Activated T-helper 1 cell treated with anti-CD3 and anti-CD28 coated beads, Interleukin-12 subunit alpha, Interleukin-12 subunit beta, Interleukin-2, Interleukin-4 antibody, amounts not matched to agents 30 ng/mL and 10 ng/mL and 1 ng/mL, durations not matched to agents 14 hours and 24 hours and 36 hours (primary cell): ENCODE results near the gene LRRN3. TPM values are rescaled to one million over a fixed set of nuclear protein-coding genes. Genes with fewer than 3 reads are reported as not detected.

Experiments
- DNase-seq: peaks from one replicate; pipeline ENCODE4 v3.0.0; 2021; ENCODE audit warnings: low spot score
- H3K27ac Mint-ChIP-seq: one replicate; pipeline ENCODE4 v1.8.0; 2021; ENCODE audit warnings: mild to moderate bottlenecking, mixed read lengths
- H3K27me3 Mint-ChIP-seq: one replicate; pipeline ENCODE4 v1.8.0; 2022; ENCODE audit warnings: mild to moderate bottlenecking, moderate library complexity, mixed read lengths; ENCODE audit not compliant: insufficient read depth
- H3K36me3 Mint-ChIP-seq: one replicate; pipeline ENCODE4 v1.8.0; 2021; ENCODE audit warnings: low read depth, mixed read lengths
- H3K4me1 Mint-ChIP-seq: one replicate; pipeline ENCODE4 v1.8.0; 2021; ENCODE audit warnings: low read depth, mixed read lengths
- H3K4me3 Mint-ChIP-seq: one replicate; pipeline ENCODE4 v1.8.0; 2021; ENCODE audit warnings: mild to moderate bottlenecking, moderate library complexity, mixed read lengths
- H3K9me3 Mint-ChIP-seq: one replicate; pipeline ENCODE4 v1.8.0; 2021; ENCODE audit warnings: mixed read lengths
- intact Hi-C: fragments of 100-400 bp; cut with micrococcal nuclease; formaldehyde crosslinking; loops from one replicate; pipeline ENCODE4 v1.15.1; 2024
- total RNA-seq: library from RNA; stranded (reverse); gene quantifications from 2 replicates; pipeline ENCODE4 v1.2.3, GENCODE V29; 2022

The LRRN3 gene
- total RNA-seq, result 57.3 and 61.5 TPM in 2 replicates

GRCh38 chr7:111090846-111091245 is at the start of gene LRRN3:
Gene LRRN3 (plus strand): TSS chr7:111091127. CDS start chr7:111122773, 31,646 bp downstream.
- Mint-ChIP-seq H3K27me3 (no peaks in the 10 kb centered on the region), H3K4me3 (peak within 1 kb of the TSS; percentile 93), H3K4me1 (peaks cover 85% of the 10 kb centered on the region), H3K9me3 (no peaks in the 10 kb centered on the region), H3K27ac (peak within 1 kb of the TSS; percentile 87), H3K36me3 (peaks cover 38% of the 10 kb centered on the region)
- intact Hi-C loops, result loop anchor here (1.0 to 10.0 kb wide), 10 partner anchors 7 to 646 kb away; partner anchors contain the start of gene IMMP2L
- peak; percentile 41 for DNase-seq

GRCh38 chr7:111041577-111041976 is 49.4 kb upstream of the LRRN3 start:
- Mint-ChIP-seq H3K4me3 (no peak overlapping the region), H3K9me3 (no peaks in the 10 kb centered on the region), H3K36me3 (peaks cover 7% of the 10 kb centered on the region), H3K27me3 (no peaks in the 10 kb centered on the region), H3K4me1 (peaks cover 25% of the 10 kb centered on the region), H3K27ac (peak overlapping the region; percentile 56)
- no peak for DNase-seq
- intact Hi-C loops, result loop anchor here (5.0 kb wide), 1 partner anchor 39 kb away; no protein-coding TSS in a partner anchor

- H3K36me3 Mint-ChIP-seq, result peaks cover 9% of the 10 kb centered on the region
- DNase-seq, result no peak
- intact Hi-C loops, result loop anchor here (5.0 kb wide), 1 partner anchor 41 kb away; no protein-coding TSS in a partner anchor
- H3K4me3 Mint-ChIP-seq, result no peak overlapping the region
- H3K4me1 Mint-ChIP-seq, result peaks cover 20% of the 10 kb centered on the region
- H3K27ac Mint-ChIP-seq, result no peak overlapping the region
- H3K9me3 Mint-ChIP-seq, result no peaks in the 10 kb centered on the region
- H3K27me3 Mint-ChIP-seq, result no peaks in the 10 kb centered on the region
Measured at GRCh38 chr7:111042842-111043241, 48.1 kb upstream of the LRRN3 start.

GRCh38 chr7:111043561-111043960 is 47.4 kb upstream of the LRRN3 start:
- peaks cover 9% of the 10 kb centered on the region for H3K36me3 Mint-ChIP-seq
- no peak for DNase-seq
- H3K4me3 Mint-ChIP-seq, result no peak overlapping the region
- intact Hi-C loops, result loop anchor here (5.0 kb wide), 1 partner anchor 41 kb away; no protein-coding TSS in a partner anchor
- peaks cover 14% of the 10 kb centered on the region for H3K4me1 Mint-ChIP-seq
- no peaks in the 10 kb centered on the region for H3K27me3 Mint-ChIP-seq
- no peak overlapping the region for H3K27ac Mint-ChIP-seq
- no peaks in the 10 kb centered on the region for H3K9me3 Mint-ChIP-seq

- Mint-ChIP-seq H3K36me3 (peaks cover 9% of the 10 kb centered on the region), H3K4me1 (peaks cover 18% of the 10 kb centered on the region), H3K9me3 (no peaks in the 10 kb centered on the region), H3K27ac (no peak overlapping the region), H3K27me3 (no peaks in the 10 kb centered on the region), H3K4me3 (no peak overlapping the region)
- intact Hi-C loops, result no loop called here
- DNase-seq, result no peak
Measured at GRCh38 chr7:111045449-111045848, 45.5 kb upstream of the LRRN3 start.

GRCh38 chr7:111047595-111047994 is 43.3 kb upstream of the LRRN3 start:
- H3K4me1 Mint-ChIP-seq, result peaks cover 14% of the 10 kb centered on the region
- no peak for DNase-seq
- H3K4me3 Mint-ChIP-seq, result no peak overlapping the region
- intact Hi-C loops, result no loop called here
- H3K27ac Mint-ChIP-seq, result no peak overlapping the region
- no peaks in the 10 kb centered on the region for H3K27me3 Mint-ChIP-seq
- peaks cover 9% of the 10 kb centered on the region for H3K36me3 Mint-ChIP-seq
- peaks cover 4% of the 10 kb centered on the region for H3K9me3 Mint-ChIP-seq

GRCh38 chr7:111049971-111050680 is 40.8 kb upstream of the LRRN3 start:
- DNase-seq, result no peak
- Mint-ChIP-seq H3K9me3 (peaks cover 8% of the 10 kb centered on the region), H3K27me3 (no peaks in the 10 kb centered on the region), H3K36me3 (peaks cover 8% of the 10 kb centered on the region), H3K27ac (no peak overlapping the region), H3K4me3 (no peak overlapping the region), H3K4me1 (peaks cover 14% of the 10 kb centered on the region)
- intact Hi-C loops, result no loop called here

- intact Hi-C loops, result no loop called here
- Mint-ChIP-seq H3K4me1 (peaks cover 19% of the 10 kb centered on the region), H3K27ac (no peak overlapping the region), H3K4me3 (no peak overlapping the region), H3K27me3 (no peaks in the 10 kb centered on the region), H3K36me3 (peaks cover 5% of the 10 kb centered on the region), H3K9me3 (peaks cover 8% of the 10 kb centered on the region)
- no peak for DNase-seq
Measured at GRCh38 chr7:111050875-111051416, 40.0 kb upstream of the LRRN3 start.

GRCh38 chr7:111051832-111052231 is 39.1 kb upstream of the LRRN3 start:
- intact Hi-C loops, result no loop called here
- peaks cover 2% of the 10 kb centered on the region for H3K36me3 Mint-ChIP-seq

GRCh38 chr7:111053035-111053434 is 37.9 kb upstream of the LRRN3 start:
- H3K27me3 Mint-ChIP-seq, result no peaks in the 10 kb centered on the region
- H3K36me3 Mint-ChIP-seq, result no peaks in the 10 kb centered on the region
- no peak overlapping the region for H3K27ac Mint-ChIP-seq
- H3K9me3 Mint-ChIP-seq, result peaks cover 8% of the 10 kb centered on the region
- H3K4me1 Mint-ChIP-seq, result peaks cover 23% of the 10 kb centered on the region
- intact Hi-C loops, result no loop called here
- H3K4me3 Mint-ChIP-seq, result no peak overlapping the region
- no peak for DNase-seq

More at GRCh38 chr7:111051832-111052231, 39.1 kb upstream of the LRRN3 start:
- Mint-ChIP-seq H3K27me3 (no peaks in the 10 kb centered on the region), H3K4me3 (no peak overlapping the region), H3K27ac (no peak overlapping the region), H3K4me1 (peaks cover 19% of the 10 kb centered on the region), H3K9me3 (peaks cover 8% of the 10 kb centered on the region)
- no peak for DNase-seq

GRCh38 chr7:111056371-111056770 is 34.6 kb upstream of the LRRN3 start:
- Mint-ChIP-seq H3K36me3 (peaks cover under 1% of the 10 kb centered on the region), H3K4me1 (peaks cover 23% of the 10 kb centered on the region), H3K27ac (no peak overlapping the region), H3K9me3 (peaks cover 13% of the 10 kb centered on the region), H3K27me3 (no peaks in the 10 kb centered on the region), H3K4me3 (no peak overlapping the region)
- intact Hi-C loops, result no loop called here
- DNase-seq, result no peak

GRCh38 chr7:111057066-111057465 is 33.9 kb upstream of the LRRN3 start:
- peaks cover 7% of the 10 kb centered on the region for H3K36me3 Mint-ChIP-seq
- peaks cover 23% of the 10 kb centered on the region for H3K4me1 Mint-ChIP-seq
- intact Hi-C loops, result no loop called here
- H3K27ac Mint-ChIP-seq, result no peak overlapping the region
- no peak overlapping the region for H3K4me3 Mint-ChIP-seq
- H3K9me3 Mint-ChIP-seq, result peaks cover 20% of the 10 kb centered on the region
- no peaks in the 10 kb centered on the region for H3K27me3 Mint-ChIP-seq
- no peak for DNase-seq

GRCh38 chr7:111059833-111060232 is 31.1 kb upstream of the LRRN3 start:
- intact Hi-C loops, result loop anchor here (2.0 kb wide), 1 partner anchor 13 kb away; no protein-coding TSS in a partner anchor
- Mint-ChIP-seq H3K27ac (no peak overlapping the region), H3K9me3 (peaks cover 33% of the 10 kb centered on the region), H3K4me1 (peaks cover 19% of the 10 kb centered on the region), H3K27me3 (no peaks in the 10 kb centered on the region), H3K4me3 (no peak overlapping the region), H3K36me3 (peaks cover 18% of the 10 kb centered on the region)
- DNase-seq, result no peak
